HG03064 (cell line): ENCODE results near the gene AP2A1.

Experiments
- ATAC-seq: cut with Tn5 transposase; IDR thresholded peaks from one replicate; pipeline ENCODE4 v1.9.1; 2021; ENCODE audit warnings: low read depth; ENCODE audit not compliant: unreplicated experiment

The AP2A1 gene

GRCh38 chr19:49791776-49792445, 25.1 kb downstream of the AP2A1 start:
- no peak for ATAC-seq

DNA sequence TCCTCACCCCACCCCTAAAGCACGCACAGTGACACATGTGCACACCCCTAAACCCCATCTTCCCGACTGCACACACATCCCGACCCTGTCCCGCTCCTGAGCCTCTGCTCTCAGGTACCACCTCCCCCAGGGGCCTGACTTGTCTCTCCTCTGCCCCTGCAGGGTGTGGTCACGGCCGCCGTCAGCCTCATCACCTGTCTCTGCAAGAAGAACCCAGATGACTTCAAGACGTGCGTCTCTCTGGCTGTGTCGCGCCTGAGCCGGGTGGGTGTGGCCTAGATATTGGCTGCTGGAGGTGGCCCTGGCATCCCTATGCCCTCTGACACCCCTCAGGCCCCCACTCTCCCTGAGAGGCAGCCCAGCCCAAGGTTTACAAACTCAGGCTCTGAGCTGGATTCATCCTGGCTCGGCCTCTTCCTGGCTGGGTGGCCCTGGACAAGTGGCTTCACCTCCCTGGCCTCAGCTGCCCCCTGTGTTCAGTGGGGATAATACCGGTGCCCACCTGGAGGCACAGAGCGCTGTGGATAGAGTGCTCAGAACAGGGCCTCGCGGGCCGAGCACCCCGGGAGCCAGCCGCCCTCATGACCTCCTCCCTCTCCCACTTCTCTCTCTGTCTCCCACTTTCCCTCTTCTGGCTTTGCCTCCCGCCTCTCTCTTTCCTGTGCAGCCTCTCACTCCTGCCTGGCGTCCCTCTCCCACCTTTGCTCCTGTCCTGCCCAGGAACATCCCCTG, 26.2 kb downstream of the AP2A1 start:
- no peak for ATAC-seq

- no peak for ATAC-seq
Observed at GRCh38 chr19:49793561-49793840, 26.7 kb downstream of the AP2A1 start.

GRCh38 chr19:49795615-49796014, 28.8 kb downstream of the AP2A1 start:
- no peak for ATAC-seq

DNA sequence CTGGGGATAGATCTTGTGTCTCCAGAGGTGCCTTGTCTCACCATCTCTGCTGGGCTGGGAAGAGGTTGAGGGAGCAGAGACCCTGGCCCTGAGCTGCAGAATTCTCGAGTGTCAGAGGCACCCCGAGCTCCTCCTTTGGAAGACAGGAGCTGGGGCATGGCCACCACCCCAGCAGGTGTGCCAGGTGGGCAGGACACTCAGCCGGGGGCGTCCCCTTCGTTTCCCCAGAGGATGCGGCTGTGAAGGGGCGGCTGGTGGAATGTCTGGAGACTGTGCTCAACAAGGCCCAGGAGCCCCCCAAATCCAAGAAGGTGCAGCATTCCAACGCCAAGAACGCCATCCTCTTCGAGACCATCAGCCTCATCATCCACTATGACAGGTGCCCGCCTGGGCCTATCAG, 31.8 kb downstream of the AP2A1 start:
- ATAC-seq, result no peak

DNA sequence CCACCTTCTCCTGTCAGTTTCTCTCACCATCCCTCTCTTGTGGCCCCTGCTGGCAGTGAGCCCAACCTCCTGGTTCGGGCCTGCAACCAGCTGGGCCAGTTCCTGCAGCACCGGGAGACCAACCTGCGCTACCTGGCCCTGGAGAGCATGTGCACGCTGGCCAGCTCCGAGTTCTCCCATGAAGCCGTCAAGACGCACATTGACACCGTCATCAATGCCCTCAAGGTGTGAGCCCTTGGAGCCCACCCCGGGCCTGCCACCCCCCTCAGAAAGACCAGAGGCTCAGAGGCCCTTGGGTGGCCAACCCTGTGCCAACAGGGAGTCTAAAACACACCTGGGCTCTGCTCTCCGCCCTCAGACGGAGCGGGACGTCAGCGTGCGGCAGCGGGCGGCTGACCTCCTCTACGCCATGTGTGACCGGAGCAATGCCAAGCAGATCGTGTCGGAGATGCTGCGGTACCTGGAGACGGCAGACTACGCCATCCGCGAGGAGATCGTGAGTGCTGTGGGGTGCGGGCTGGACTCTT, 32.5 kb downstream of the AP2A1 start:
- ATAC-seq, result no peak

DNA sequence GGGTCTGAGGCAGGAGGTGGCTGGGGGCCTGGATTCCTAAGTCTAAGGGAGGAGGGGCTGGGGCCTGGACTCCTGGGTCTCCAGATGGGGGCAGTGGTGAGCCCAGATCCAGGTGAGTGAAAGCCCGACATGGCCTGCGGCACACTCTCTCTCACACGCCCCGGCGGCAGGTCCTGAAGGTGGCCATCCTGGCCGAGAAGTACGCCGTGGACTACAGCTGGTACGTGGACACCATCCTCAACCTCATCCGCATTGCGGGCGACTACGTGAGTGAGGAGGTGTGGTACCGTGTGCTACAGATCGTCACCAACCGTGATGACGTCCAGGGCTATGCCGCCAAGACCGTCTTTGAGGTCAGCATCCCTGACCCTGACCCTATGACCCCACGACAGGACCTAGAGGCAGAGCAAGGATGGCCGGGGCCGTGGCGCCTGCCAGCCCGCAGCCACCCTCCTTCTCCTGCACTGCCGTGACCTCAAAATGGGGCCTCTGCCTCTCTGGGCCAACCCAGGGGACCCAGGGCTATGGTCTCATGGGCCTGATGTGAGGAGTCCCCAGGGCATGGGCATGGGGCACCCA, 33.1 kb downstream of the AP2A1 start:
- ATAC-seq, result no peak

DNA sequence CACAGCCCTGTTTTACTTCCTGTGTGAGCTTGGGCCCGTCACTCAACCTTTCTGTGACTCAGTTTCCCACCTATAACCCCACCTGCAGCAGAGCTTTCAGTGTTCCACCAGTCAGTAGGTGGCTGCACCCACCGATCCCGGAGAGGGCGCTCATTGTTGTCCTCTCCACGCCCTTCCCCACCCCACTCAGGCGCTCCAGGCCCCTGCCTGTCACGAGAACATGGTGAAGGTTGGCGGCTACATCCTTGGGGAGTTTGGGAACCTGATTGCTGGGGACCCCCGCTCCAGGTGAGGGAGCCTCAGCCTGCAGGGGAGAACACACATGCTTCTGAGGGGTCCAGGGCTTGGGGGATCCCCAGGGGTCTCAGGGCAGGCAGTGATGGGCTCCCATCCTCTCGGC, 34.0 kb downstream of the AP2A1 start:
- no peak for ATAC-seq

- ATAC-seq, result no peak
Observed at GRCh38 chr19:49801401-49801888, 34.6 kb downstream of the AP2A1 start.

DNA sequence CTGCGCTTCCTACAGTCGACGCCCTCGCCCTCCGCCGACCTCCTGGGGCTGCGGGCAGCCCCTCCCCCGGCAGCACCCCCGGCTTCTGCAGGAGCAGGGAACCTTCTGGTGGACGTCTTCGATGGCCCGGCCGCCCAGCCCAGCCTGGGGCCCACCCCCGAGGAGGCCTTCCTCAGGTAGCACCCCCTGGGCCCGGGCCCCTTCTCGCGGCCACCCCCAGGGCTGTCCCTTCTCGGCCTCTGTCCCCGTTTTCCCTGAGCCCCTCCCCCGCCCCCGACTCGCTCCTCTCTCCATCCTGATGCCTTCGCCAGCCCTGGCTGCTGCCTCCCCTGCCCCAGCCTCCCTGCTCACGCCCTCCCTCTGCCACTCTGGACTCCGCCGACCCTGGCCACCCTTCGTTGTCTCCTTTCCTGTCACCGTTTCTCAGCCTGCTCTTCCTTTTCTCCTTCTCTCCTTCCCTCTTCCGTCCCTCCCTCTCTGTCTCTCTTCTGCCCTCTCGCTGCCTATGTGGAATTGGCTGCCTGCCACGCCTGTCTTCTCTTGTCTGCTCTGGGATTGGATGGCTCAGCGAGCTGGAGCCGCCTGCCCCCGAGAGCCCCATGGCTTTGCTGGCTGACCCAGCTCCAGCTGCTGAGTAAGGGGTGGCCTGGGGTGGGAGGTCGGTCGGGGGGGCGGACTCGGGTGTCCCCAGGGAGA, 35.3 kb downstream of the AP2A1 start:
- no peak for ATAC-seq

DNA sequence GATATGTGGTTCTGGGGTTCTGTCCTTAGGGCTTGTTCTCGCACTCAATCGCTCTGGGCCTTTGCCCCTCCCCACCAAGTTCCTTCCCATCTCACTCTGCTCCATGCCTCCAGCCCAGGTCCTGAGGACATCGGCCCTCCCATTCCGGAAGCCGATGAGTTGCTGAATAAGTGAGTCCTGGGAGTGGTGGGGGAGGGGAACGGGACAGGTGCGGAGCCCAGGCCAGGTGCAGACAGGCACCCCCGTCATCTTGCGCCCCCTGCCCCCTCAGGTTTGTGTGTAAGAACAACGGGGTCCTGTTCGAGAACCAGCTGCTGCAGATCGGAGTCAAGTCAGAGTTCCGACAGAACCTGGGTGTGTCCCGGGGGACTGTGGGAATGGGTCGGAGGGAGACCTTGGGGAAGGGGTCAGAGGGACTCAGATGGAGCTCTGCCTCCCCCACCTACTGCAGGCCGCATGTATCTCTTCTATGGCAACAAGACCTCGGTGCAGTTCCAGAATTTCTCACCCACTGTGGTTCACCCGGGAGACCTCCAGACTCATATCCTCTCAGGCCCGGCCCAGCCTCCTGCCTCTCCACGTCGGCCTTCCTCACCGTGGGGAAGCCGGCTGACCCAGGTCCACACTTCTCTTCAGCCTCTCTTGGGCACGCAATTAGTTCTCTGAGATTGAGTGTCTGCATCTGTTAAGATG, 36.2 kb downstream of the AP2A1 start:
- no peak for ATAC-seq

GRCh38 chr19:49803529-49803856, 36.7 kb downstream of the AP2A1 start:
- ATAC-seq, result no peak

- ATAC-seq, result no peak
Observed at GRCh38 chr19:49805822-49806619, 39.2 kb downstream of the AP2A1 start.

GRCh38 chr19:49806620-49806959, 39.8 kb downstream of the AP2A1 start:
- no peak for ATAC-seq

- no peak for ATAC-seq
Observed at GRCh38 chr19:49807058-49807903, 40.5 kb downstream of the AP2A1 start.

- ATAC-seq, result no peak
Observed at GRCh38 chr19:49807904-49808675, 41.3 kb downstream of the AP2A1 start.

DNA sequence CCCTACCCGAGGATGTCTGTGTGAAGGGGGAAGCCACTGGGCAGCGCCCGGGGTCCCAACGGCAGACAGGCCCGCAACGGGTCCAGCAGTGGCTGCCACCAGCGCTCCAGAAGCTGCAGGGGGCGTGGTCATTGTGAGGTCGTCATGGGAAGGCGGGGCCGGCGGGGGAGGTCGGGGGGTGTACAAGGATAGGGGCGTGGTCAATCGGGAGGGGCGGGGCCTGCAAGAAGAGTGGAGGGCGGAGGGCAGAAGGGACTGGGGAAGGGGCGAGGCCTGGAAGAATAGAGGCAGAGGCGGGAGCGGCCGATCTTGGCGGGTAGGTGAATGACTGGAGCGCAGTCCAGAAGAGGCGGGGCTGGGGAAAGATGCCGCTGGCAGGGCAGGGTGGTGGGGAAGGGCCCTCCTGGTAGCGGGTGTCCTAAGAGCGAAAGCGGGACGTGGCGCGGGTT, 41.9 kb downstream of the AP2A1 start:
- no peak for ATAC-seq

DNA sequence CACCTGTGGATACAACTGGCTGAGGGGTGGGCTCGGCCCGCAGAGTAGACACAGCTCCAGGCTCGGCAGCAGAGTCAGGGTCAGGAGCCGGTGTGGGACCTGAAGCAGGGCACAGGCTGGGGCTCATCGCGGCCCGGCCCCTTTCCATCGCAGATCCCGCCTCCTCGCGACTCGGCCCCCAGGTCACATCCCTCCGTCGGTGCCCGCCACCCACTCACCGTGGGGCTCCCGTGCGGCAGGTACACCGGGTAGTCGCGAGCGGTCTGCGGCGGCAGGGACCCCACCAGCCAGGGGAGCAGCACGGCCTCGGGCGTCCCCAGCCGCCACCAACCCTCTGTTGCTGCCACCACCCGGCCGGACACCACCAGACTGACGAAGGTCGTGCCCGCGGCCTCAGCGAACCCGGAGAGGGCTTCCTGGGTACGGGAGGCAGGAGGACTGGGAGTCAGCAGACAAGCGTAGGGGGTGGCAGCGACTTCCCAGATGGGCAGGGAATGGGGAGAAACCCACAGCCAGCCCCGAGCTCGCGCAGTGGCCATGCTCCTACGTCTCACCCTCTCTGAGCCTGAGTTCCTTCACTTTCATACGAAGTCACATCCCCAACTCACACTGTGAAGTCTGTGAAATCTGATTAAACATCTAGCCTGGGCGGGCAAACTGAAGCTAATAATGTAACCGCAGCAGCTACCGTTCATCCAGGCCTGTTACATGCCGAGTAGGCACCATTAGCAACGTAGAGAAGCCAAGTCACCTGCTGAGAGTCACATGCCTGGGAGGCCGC, 42.5 kb downstream of the AP2A1 start:
- ATAC-seq, result no peak
